SK-N-SH (cell line): ENCODE data around the gene MS4A2.

Source experiments
- CTCF ChIP-seq: fragments of 200-600 bp; sonication (generic); IDR thresholded peaks from 2 replicates; pipeline ENCODE4 v1.6.1; 2017; ENCODE audit warnings: antibody characterized with exemption, mild to moderate bottlenecking, moderate library complexity
- EP300 ChIP-seq, 2 experiments: IDR thresholded peaks; 2 replicates each; pipeline versions ENCODE4 v1.4.0 to v1.6.1; 2012; ENCODE audit warnings: borderline replicate concordance in 1 of 2, low read depth in 1 of 2, low read length in 1 of 2
- MEF2A ChIP-seq: IDR thresholded peaks from 2 replicates; pipeline ENCODE4 v1.4.0; 2012; ENCODE audit warnings: low read depth, borderline replicate concordance
- NRF1 ChIP-seq: IDR thresholded peaks from 2 replicates; pipeline ENCODE4 v1.6.1; 2012; ENCODE audit warnings: low read depth, mild to moderate bottlenecking, low read length
- PBX3 ChIP-seq: IDR thresholded peaks from 2 replicates; pipeline ENCODE4; 2012
- TEAD4 ChIP-seq: IDR thresholded peaks from 2 replicates; pipeline ENCODE4 v1.4.0; 2012; ENCODE audit warnings: mild to moderate bottlenecking, borderline replicate concordance; ENCODE audit not compliant: insufficient read depth
- TF ChIP-seq, protein P1 (sequence below): IDR thresholded peaks from 2 replicates; pipeline ENCODE4 v1.4.0; 2012; ENCODE audit warnings: low read depth

GRCh38 chr11:60085909-60086308 lies 2.6 kb upstream of the MS4A2 start:
- no peak for TF ChIP-seq NRF1
- no peak for TF ChIP-seq CTCF
- TF ChIP-seq TEAD4 = no peak
- no peak for TF ChIP-seq EP300 (IDR thresholded peaks at IDR 0.05; ENCODE audit: borderline replicate concordance in 1 of 2, low read depth in 1 of 2, low read length in 1 of 2)
- TF ChIP-seq MEF2A = no peak
- TF ChIP-seq PBX3 = no peak
- TF ChIP-seq, protein P1, sequence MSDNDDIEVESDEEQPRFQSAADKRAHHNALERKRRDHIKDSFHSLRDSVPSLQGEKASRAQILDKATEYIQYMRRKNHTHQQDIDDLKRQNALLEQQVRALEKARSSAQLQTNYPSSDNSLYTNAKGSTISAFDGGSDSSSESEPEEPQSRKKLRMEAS = no peak
